HG02588 (cell line): Measurements from ENCODE around the gene IFNA10.
A peak's percentile ranks its signal among the peaks of the same experiment; 100 is the strongest.
"Not testable (repeated sequence)": the region's sequence is repeated elsewhere in the genome, so short reads cannot be mapped to it uniquely, and the experiment has no call there.

Experiments
- ATAC-seq: cut with Tn5 transposase; IDR thresholded peaks from one replicate; pipeline ENCODE4 v1.9.1; 2021; ENCODE audit warnings: mild to moderate bottlenecking, moderate library complexity; ENCODE audit not compliant: unreplicated experiment

The IFNA10 gene

DNA sequence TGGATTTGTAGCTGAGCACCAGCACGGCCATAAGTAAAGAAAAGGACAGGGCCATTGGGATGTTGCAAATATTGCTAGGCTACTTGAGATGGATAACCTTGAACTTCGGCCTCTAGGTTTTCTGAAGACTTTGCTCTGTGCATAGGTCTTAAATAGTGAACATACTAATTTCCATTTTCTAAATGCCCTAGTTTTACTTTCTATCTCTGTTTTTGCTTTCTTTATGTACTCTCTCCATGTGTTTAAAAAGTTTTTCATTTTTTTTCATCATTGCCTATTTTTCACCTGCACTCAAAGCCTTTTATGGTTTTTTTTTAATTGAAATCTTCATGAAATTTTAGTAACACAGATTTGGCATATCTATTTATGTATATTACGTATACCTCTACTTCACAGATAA lies at the start of gene IFNA10:
Gene IFNA10 (minus strand): TSS at position 101 of the 400 bp plus-strand sequence. CDS start 46 bp downstream, at position 55.
- not testable (repeated sequence) for ATAC-seq

- no peak for ATAC-seq
Measured at GRCh38 chr9:21255538-21256212, 48.7 kb upstream of the IFNA10 start.

GRCh38 chr9:21252721-21253547 lies 46.0 kb upstream of the IFNA10 start:
- ATAC-seq, result peak; percentile 74

- no peak for ATAC-seq
Measured at GRCh38 chr9:21251638-21252037, 44.7 kb upstream of the IFNA10 start.

GRCh38 chr9:21251190-21251589 lies 44.2 kb upstream of the IFNA10 start:
- ATAC-seq, result no peak

- no peak for ATAC-seq
Measured at GRCh38 chr9:21244836-21245235, 37.9 kb upstream of the IFNA10 start.

- ATAC-seq, result no peak
Measured at GRCh38 chr9:21239911-21240310, 33.0 kb upstream of the IFNA10 start, which contains the start of gene IFNA14. IFNA14 (minus strand) TSS chr9:21240005; CDS start chr9:21239935, 70 bp downstream.

DNA sequence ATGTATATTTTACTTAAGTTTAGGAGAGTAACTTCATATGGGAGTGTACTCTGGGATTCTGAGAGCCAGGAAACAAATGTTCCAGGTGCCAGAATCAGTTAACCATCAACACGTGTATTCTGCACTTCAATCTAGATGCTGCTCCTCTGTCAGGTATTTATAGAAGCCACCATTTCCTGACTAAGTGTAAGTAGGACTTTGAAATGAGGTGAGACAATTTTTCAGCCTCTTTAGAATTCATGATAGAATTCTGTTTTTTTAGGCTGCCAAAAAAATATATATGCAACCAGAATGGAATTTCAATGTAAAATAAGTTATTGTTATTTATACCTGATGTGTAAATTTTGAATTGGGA lies 29.4 kb upstream of the IFNA10 start:
- ATAC-seq, result not testable (repeated sequence)

DNA sequence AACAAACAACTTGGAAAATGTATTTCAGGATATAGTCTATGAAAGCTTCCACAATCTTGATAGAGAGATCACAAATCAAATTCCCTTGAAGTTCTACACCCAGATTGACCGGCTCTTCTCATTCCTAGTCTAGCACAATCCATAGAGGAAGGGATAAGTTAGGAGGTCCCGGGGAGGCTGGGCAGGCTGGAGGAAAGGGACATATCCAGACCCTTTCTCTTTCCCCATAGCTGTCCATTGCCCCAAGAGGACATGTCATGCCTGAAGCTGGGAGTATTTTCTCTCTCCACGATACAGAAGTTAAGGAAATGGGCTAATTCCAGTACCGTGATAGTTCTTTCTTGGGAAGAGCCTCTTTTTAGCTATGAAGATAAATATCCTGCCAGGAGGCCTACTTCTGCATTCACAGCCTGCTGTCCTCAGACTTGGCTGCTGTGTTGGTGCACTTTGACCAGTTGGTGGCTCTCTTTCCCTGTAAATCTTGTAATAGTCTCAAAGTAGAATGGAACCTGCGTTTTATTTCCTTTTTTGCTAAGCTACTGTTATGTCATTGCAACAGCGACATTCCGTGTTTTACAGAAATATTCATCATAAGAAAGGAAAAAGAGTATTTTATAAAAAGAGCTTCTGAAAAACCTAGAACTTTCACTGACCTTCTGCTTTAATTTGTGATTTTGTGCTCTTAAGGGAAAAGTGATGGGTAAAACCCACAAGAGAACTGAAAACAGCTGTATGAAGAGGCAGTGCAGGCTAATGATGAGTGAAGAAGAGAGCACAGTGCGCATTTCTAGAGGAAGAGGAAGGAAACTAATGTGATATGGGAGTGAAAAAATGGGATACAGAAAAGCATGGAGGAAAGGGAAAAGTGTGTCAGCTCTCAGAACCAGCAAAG lies 28.8 kb upstream of the IFNA10 start:
- ATAC-seq, result not testable (repeated sequence)

DNA sequence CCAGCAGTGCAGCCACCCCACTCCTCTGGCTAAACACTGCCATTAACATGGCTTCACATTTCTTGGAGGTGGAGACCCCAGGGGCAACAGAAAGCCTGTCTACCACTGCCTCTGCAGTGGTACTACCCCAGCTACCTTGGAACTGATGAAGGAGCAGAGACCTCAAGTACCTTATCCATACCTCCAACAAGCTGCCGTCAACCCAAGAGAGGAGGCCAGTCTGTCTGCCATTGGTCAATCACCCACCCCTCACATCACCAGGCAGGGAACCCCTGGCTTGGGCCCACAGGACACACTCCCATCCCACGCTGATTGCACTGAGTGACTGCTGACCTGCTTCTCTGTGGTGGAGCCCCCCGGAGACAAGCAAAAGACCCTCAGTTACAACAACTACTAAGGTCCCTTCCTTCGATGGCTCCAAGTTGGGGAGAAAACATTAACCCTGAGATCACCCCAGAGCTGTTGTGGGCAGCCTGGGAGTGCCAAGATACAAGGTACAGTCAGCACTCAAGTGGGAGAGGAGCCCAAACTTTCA lies 27.3 kb upstream of the IFNA10 start:
- ATAC-seq, result no peak

DNA sequence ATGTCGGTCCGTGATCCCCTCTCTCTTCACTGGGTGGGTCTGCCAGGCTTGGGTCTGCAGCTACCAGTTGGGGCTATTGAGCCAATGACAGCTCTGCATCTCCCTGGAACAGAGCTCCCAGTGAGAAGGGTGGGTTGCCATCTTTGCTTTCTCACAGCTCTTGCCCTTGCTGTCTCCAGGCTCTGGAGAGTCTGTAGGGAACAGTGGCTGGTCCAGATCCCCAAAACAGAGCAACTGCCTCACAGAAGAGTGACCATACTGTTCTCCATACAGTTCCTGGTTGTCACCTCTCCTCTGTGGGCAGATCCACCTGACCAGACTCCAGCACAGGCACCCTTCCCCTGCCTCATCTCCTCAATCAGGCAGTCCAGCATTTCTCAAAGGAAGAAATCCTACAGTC lies 26.3 kb upstream of the IFNA10 start:
- no peak for ATAC-seq

GRCh38 chr9:21228122-21228521 lies 21.2 kb upstream of the IFNA10 start, which contains the start of gene IFNA17:
IFNA17 (minus strand) TSS chr9:21228222; CDS start chr9:21228173, 49 bp downstream.
- ATAC-seq, result no peak

- ATAC-seq, result not testable (repeated sequence)
Measured at GRCh38 chr9:21217211-21217610, 10.3 kb upstream of the IFNA10 start, which contains the start of gene IFNA16. IFNA16 (minus strand) TSS chr9:21217311; CDS start chr9:21217305, 6 bp downstream.

DNA sequence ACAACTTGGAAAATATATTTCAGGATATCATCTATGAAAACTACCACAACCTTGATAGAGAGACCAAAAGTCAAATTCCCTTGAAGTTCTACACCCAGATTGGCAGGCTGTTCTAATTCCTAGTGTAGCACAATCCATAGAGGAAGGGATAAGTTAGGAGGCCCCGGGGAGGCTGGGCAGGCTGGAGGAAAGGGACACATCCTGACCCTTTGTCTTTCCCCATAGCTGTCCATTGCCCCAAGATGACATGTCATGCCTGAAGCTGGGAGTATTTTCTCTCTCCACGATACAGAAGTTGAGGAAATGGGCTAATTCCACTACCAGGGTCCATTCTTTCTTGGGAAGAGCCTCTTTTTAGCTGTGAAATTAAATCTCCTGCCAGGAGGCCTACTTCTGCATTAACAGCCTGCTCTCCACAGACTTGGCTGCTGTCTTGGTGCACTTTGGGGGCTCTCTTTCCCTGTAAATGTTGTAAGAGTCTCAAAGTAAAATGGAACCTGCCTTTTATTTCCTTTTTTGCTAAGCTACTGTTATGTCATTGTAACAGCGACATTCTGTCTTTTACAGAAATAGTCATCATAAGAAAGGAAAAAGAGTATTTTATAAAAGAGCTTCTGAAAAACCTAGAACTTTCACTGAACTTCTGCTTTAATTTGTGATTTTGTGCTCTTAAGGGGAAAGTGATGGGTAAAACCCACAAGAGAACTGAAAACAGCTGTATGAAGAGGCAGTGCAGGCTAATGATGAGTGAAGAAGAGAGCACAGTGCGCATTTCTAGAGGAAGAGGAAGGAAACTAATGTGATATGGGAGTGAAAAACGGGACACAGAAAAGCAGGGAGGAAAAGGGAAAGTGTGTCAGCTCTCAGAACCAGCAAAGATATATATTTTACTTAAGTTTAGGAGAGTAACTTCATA lies 6.7 kb upstream of the IFNA10 start:
- ATAC-seq, result peak; percentile 68

GRCh38 chr9:21212160-21212559 lies 5.2 kb upstream of the IFNA10 start:
- not testable (repeated sequence) for ATAC-seq

DNA sequence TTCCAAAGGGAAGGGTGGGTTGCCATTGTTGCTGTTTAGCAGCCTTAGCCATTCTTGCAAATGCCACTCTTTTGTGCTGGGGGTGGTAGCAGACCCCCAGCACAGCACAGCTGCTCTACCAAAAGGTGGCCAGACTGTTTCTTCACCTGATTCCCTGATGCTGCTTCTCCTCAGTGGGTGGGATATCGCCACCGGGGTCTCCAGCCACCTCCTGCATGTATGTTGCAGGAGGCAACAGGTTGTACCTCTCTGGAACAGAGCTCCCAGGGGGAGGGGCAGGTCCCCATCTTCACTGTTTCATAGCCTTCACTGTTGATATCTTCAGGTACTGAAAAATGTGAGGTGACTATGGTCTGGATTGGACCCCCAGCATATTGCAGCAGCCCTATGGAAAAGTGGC lies 3.8 kb upstream of the IFNA10 start:
- ATAC-seq, result not testable (repeated sequence)

GRCh38 chr9:21210311-21210710 lies 3.4 kb upstream of the IFNA10 start:
- no peak for ATAC-seq

GRCh38 chr9:21205204-21205603 lies 1.7 kb downstream of the IFNA10 start:
- no peak for ATAC-seq

GRCh38 chr9:21202105-21202504 lies 4.8 kb downstream of the IFNA10 start, which contains the start of gene IFNA7:
IFNA7 (minus strand) TSS chr9:21202205; CDS start chr9:21202165, 40 bp downstream.
- not testable (repeated sequence) for ATAC-seq
